ENCODE data around the gene UBE2E2. TPM values are rescaled to one million over a fixed set of nuclear protein-coding genes. Genes with fewer than 3 reads are reported as not detected.

The UBE2E2 gene
- total RNA-seq, 3 donors from 2014 or later, result 31.5 to 96.2 (median 59.7) TPM

DNA sequence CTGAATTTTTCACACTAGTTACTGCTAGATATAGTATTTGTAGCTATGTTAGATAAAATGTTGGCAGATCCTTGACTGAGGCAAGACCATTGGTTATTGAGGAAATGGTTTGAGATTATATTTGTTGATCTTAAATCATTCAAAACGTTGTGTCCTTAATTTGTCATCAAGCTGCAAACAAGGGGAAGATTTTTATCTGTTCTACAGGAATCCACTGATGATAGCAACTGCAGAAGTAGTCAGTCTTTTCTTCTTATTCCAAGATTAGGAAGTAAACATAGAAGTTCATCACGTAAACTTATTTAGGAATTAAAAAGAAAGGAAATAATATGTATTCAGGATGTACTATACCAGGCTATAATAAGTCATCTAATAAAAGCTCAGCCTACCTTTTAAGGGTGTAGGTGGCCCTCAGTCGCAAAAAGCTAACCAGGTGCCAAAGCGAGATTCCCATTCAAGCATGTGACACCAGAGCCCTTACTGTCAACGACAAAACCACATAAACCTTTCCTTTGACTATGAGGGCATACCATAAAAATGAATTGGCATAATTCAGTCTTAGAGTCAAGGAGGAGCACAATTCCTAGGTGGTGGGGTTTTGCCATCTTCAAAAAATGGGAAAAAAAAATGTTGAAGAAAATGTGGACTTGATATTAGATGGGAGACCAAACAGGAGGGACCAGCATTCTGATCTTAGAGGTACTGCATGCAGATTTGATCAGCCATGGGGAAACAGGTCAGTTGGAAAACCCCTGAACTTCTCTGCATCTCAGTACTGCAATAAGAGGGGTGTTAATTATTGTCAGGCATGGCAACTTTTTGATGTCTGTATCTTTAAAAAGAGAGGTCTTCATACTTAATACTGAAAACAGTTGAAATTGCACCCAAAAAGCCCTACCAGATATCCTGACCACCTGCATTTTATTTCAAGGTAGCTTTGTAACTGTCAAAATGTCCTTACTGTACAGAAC lies 390.1 kb downstream of the UBE2E2 start:
- intact Hi-C loops (cut with DNase I; ENCODE audit: low total_unique reads), result no loop called here
- H3K36me3 ChIP-seq, result no peaks in the 10 kb centered on the region
- TF ChIP-seq, protein P1, sequence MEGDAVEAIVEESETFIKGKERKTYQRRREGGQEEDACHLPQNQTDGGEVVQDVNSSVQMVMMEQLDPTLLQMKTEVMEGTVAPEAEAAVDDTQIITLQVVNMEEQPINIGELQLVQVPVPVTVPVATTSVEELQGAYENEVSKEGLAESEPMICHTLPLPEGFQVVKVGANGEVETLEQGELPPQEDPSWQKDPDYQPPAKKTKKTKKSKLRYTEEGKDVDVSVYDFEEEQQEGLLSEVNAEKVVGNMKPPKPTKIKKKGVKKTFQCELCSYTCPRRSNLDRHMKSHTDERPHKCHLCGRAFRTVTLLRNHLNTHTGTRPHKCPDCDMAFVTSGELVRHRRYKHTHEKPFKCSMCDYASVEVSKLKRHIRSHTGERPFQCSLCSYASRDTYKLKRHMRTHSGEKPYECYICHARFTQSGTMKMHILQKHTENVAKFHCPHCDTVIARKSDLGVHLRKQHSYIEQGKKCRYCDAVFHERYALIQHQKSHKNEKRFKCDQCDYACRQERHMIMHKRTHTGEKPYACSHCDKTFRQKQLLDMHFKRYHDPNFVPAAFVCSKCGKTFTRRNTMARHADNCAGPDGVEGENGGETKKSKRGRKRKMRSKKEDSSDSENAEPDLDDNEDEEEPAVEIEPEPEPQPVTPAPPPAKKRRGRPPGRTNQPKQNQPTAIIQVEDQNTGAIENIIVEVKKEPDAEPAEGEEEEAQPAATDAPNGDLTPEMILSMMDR (IDR thresholded peaks at IDR 0.05), result no peak
- TF ChIP-seq POLR2A (IDR thresholded peaks at IDR 0.05), result no peak
- no peak for TF ChIP-seq POLR2AphosphoS5 (IDR thresholded peaks at IDR 0.05)

DNA sequence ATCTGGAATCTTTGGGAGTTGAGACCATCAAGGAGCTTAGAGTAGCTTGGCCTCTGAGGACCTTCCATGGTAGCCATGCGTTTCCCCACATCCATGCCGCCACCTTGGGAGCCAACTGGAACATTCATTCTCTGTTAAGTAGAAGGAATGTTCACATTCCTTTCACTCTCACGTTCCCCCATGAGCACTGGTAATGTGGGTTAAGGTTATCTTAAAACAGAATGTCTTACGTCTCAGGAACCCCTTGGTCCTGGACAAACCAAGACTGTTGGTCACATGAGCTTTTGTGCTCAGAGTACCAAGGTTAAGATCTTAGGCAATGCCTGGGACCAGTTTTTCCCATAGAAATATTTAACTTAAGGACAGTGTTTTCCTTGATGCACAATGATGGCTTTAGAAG lies 390.9 kb downstream of the UBE2E2 start:
- H3K4me3 ChIP-seq, result no peak overlapping the region
- H3K9me3 ChIP-seq, result no peaks in the 10 kb centered on the region
- no peak for TF ChIP-seq POLR2A (IDR thresholded peaks at IDR 0.05)
- TF ChIP-seq POLR2AphosphoS5 (IDR thresholded peaks at IDR 0.05), result no peak
- no peaks in the 10 kb centered on the region for H3K36me3 ChIP-seq
- no peaks in the 10 kb centered on the region for H3K27me3 ChIP-seq
- DNase-seq (ENCODE audit: low spot score in 2 of 2), result no peak
- H3K4me1 ChIP-seq, result no peaks in the 10 kb centered on the region
- intact Hi-C loops (cut with DNase I; ENCODE audit: low total_unique reads), result no loop called here
- H3K27ac ChIP-seq, result no peak overlapping the region

More for the DNA sequence above, 390.1 kb downstream of the UBE2E2 start:
- Histone ChIP-seq H3K4me3 (no peak overlapping the region), H3K9me3 (no peaks in the 10 kb centered on the region), H3K27me3 (no peaks in the 10 kb centered on the region), H3K27ac (no peak overlapping the region), H3K4me1 (no peaks in the 10 kb centered on the region)
- no peak for DNase-seq (ENCODE audit: low spot score in 2 of 2)

GRCh38 chr3:23594894-23595670 lies 392.0 kb downstream of the UBE2E2 start:
- H3K4me1 ChIP-seq, result no peaks in the 10 kb centered on the region
- no peak for DNase-seq (ENCODE audit: low spot score in 2 of 2)
- no peak overlapping the region for H3K4me3 ChIP-seq
- H3K27ac ChIP-seq, result no peak overlapping the region
- intact Hi-C loops (cut with DNase I; ENCODE audit: low total_unique reads), result no loop called here
- H3K36me3 ChIP-seq, result no peaks in the 10 kb centered on the region
- no peaks in the 10 kb centered on the region for H3K9me3 ChIP-seq
- no peaks in the 10 kb centered on the region for H3K27me3 ChIP-seq
- TF ChIP-seq POLR2AphosphoS5 (IDR thresholded peaks at IDR 0.05) (no peak), POLR2A (IDR thresholded peaks at IDR 0.05) (no peak)
- TF ChIP-seq, protein P1 (IDR thresholded peaks at IDR 0.05), result no peak

GRCh38 chr3:23595851-23596250 lies 392.7 kb downstream of the UBE2E2 start:
- H3K27ac ChIP-seq, result no peak overlapping the region
- no peaks in the 10 kb centered on the region for H3K9me3 ChIP-seq
- no peaks in the 10 kb centered on the region for H3K4me1 ChIP-seq
- no peak for DNase-seq (ENCODE audit: low spot score in 2 of 2)
- TF ChIP-seq POLR2A (IDR thresholded peaks at IDR 0.05) (no peak), POLR2AphosphoS5 (IDR thresholded peaks at IDR 0.05) (no peak)
- TF ChIP-seq, protein P1 (IDR thresholded peaks at IDR 0.05), result no peak
- H3K4me3 ChIP-seq, result no peak overlapping the region
- no peaks in the 10 kb centered on the region for H3K27me3 ChIP-seq
- no peaks in the 10 kb centered on the region for H3K36me3 ChIP-seq
- intact Hi-C loops (cut with DNase I; ENCODE audit: low total_unique reads), result no loop called here

DNA sequence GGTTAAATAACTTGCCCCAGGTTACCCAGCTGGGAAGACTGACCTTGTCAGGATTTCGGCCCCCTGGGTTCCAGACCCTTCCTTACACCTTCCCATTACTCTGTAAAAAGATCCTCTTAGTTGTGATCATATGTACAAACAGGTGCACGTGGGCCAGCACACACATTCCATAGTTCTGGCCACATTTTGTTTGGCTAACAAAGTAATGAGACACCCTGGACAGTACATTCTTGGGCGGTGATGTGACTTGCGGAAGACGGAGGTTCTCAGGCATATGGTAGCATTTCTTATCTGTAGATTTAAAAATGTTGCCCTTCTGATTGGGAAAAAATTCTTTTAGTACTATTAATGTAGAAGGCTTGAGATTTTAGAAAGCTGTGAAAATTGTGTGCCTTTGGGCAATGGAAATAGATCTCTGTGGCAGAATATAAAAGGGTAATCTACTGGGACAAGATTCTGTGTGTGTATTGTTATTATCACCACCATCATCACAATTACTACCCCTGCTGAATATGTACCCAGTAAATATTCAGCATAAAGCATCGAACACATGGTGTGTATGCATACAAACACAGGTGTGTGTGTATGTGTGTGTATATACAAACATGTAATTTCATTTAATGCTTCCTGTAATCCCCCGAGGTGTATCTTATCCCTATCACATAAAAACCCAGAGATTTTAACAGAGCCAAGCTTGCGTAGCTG lies 397.2 kb downstream of the UBE2E2 start:
- Histone ChIP-seq H3K4me3 (no peak overlapping the region), H3K9me3 (no peaks in the 10 kb centered on the region), H3K4me1 (no peaks in the 10 kb centered on the region), H3K27me3 (no peaks in the 10 kb centered on the region), H3K36me3 (no peaks in the 10 kb centered on the region), H3K27ac (no peak overlapping the region)
- intact Hi-C loops (cut with DNase I; ENCODE audit: low total_unique reads), result no loop called here
- TF ChIP-seq POLR2AphosphoS5 (IDR thresholded peaks at IDR 0.05) (no peak), POLR2A (IDR thresholded peaks at IDR 0.05) (no peak)
- TF ChIP-seq, protein P1 (IDR thresholded peaks at IDR 0.05), result no peak
- no peak for DNase-seq (ENCODE audit: low spot score in 2 of 2)
